WI38 (cell line): ENCODE measurements around the gene TAS1R2.
"Not testable (repeated sequence)": the region's sequence is repeated elsewhere in the genome, so short reads cannot be mapped to it uniquely, and the experiment has no call there.

Source experiments
- H3K4me3 ChIP-seq: 2 replicates; pipeline ENCODE4 v1.5.1; 2011; ENCODE audit warnings: low read depth, mild to moderate bottlenecking, control low read depth, low read length
- CTCF ChIP-seq: IDR thresholded peaks from 2 replicates; pipeline ENCODE4 v1.5.1; 2012; ENCODE audit warnings: low read depth, mild to moderate bottlenecking, control low read depth, low read length

TAS1R2 gene

DNA sequence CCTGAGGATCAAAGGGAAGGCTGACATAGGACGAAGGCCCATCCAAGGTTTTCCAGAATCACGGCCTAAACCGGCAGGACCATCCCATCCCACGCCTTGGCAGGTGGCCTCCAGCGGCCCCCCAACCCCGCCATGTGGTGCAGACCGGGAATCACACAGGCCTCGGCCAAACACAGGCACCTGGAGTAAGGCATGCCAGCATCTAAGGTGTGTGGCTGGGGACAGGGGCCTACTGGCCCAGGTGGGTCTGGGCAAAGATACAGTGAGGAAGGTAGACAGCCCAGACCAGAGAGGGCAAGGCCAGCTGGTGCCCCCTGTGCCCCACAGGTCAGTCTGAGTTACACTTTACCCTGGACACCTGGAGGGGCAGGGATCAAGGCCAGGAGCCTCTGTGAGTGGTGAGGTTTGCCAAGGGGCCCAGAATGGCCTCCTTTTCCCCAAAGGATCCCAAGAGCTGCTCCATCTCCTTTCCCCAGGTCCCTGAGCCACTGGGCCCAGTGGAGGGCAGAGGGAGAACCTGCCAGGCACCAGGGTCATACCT is 12.7 kb upstream of the TAS1R2 start:
- no peak for TF ChIP-seq CTCF
- H3K4me3 ChIP-seq: no peak overlapping the region

GRCh38 chr1:18871401-18872070 is 12.1 kb upstream of the TAS1R2 start:
- TF ChIP-seq CTCF: no peak
- H3K4me3 ChIP-seq: no peak overlapping the region

DNA sequence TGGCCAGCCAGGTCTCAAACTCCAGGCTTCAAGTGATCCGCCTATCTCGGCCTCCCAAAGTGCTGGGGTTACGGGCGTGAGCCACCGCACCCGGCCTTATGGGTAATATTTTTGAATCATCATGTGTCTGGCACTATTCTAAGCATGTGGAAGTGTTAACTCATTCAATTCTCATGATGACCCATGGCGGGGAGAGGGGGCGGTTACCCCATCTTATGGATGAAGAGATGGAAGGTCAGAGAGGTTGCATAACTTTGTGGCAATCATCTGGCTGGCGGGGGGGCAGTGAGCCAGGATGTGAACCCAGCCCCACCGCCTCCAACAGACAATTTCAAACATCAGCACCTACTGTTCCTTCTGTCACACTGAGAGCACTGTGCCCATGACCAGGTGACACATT is 11.5 kb upstream of the TAS1R2 start:
- H3K4me3 ChIP-seq: no peak overlapping the region
- no peak for TF ChIP-seq CTCF

GRCh38 chr1:18870595-18870865 is 11.1 kb upstream of the TAS1R2 start:
- H3K4me3 ChIP-seq: not testable (repeated sequence)

GRCh38 chr1:18869847-18870594 is 10.6 kb upstream of the TAS1R2 start:
- no peak overlapping the region for H3K4me3 ChIP-seq
- no peak for TF ChIP-seq CTCF

- no peak for TF ChIP-seq CTCF
These were observed 9.5 kb upstream of the TAS1R2 start for GRCh38 chr1:18868801-18869424.

GRCh38 chr1:18868354-18868753 is 8.9 kb upstream of the TAS1R2 start:
- no peak for TF ChIP-seq CTCF

More at GRCh38 chr1:18868801-18869424, 9.5 kb upstream of the TAS1R2 start:
- no peak overlapping the region for H3K4me3 ChIP-seq

More at GRCh38 chr1:18868354-18868753, 8.9 kb upstream of the TAS1R2 start:
- H3K4me3 ChIP-seq: no peak overlapping the region
